Breast epithelium (tissue), 4 donors: Measurements from ENCODE around the gene TENM4. TPM values are rescaled to one million over a fixed set of nuclear protein-coding genes. Genes with fewer than 3 reads are reported as not detected.

Source experiments
- DNase-seq, 2 donors: peaks; one replicate each; pipeline ENCODE4 v3.0.0-alpha.2; 2019; ENCODE audit warnings: low spot score in 2 of 2
- H3K27ac ChIP-seq, 2 donors: fragments of 200-600 bp; sonication (generic) in 1 of 2; one replicate each; pipeline ENCODE4 v1.5.1; 2016 to 2019; ENCODE audit warnings: mild to moderate bottlenecking in 1 of 2
- H3K27me3 ChIP-seq, 2 donors: fragments of 200-600 bp; sonication (generic) in 1 of 2; one replicate each; pipeline versions ENCODE4 v1.5.1 to v1.6.0; 2017 to 2019; ENCODE audit warnings: control low read depth in 1 of 2, mild to moderate bottlenecking in 1 of 2
- H3K36me3 ChIP-seq: fragments of 200-600 bp; one replicate; pipeline ENCODE4 v1.5.1; 2019
- H3K4me1 ChIP-seq, 2 donors: fragments of 200-600 bp; sonication (generic); one replicate each; pipeline ENCODE4 v1.5.1; 2016 to 2019; ENCODE audit warnings: control low read depth in 1 of 2
- H3K4me3 ChIP-seq, 3 donors: fragments of 200-600 bp; sonication (generic); 1 replicate in 2 of 3; 2 replicates in 1 of 3; pipeline ENCODE4 v1.5.1; 2016 to 2019; ENCODE audit warnings: mild to moderate bottlenecking in 3 of 3, moderate library complexity in 2 of 3
- H3K9me3 ChIP-seq, 2 donors: fragments of 200-600 bp; sonication (generic) in 1 of 2; one replicate each; pipeline ENCODE4 v1.5.1; 2016 to 2019; ENCODE audit warnings: control low read depth in 1 of 2
- CTCF ChIP-seq, 3 donors: fragments of 450-650 bp; IDR thresholded peaks; one replicate each; pipeline ENCODE4 v1.5.1; 2016 to 2017; ENCODE audit warnings: antibody characterized with exemption in 3 of 3, mild to moderate bottlenecking in 3 of 3, moderate library complexity in 3 of 3
- POLR2A ChIP-seq: fragments of 450-650 bp; IDR thresholded peaks from one replicate; pipeline ENCODE4 v1.6.1; 2016; ENCODE audit warnings: antibody characterized with exemption, mild to moderate bottlenecking, moderate library complexity
- POLR2AphosphoS5 ChIP-seq, 3 donors: sonication (generic); formaldehyde crosslinking; IDR thresholded peaks; one replicate each; pipeline ENCODE4 v1.6.1; 2017; ENCODE audit warnings: antibody characterized with exemption in 3 of 3
- intact Hi-C: fragments of 100-400 bp; cut with DNase I; formaldehyde crosslinking; loops from one replicate; pipeline ENCODE4 v1.15.1; 2023; ENCODE audit warnings: low total_unique reads
- total RNA-seq, 3 donors: library from RNA; depleted of rRNA; stranded (reverse); fragments of >200 nt; gene quantifications; one replicate each; pipeline ENCODE4 v1.1.0, GENCODE V29; 2016

TENM4 gene
- total RNA-seq, 3 donors from 2014 or later, result 0.29 to 7.9 (median 4.8) TPM

- intact Hi-C loops, result no loop called here
- TF ChIP-seq POLR2A (no peak), POLR2AphosphoS5 (IDR thresholded peaks at IDR 0.05) (no peak), CTCF (IDR thresholded peaks at IDR 0.05) (no peak)
- H3K36me3 ChIP-seq, result no peaks in the 10 kb centered on the region
- no peaks in the 10 kb centered on the region for H3K4me1 ChIP-seq
- H3K27me3 ChIP-seq, result no peaks in the 10 kb centered on the region
- no peak for DNase-seq
- H3K4me3 ChIP-seq, result no peak overlapping the region
- no peak overlapping the region for H3K27ac ChIP-seq
- no peaks in the 10 kb centered on the region for H3K9me3 ChIP-seq
Observed at GRCh38 chr11:78768971-78769370, 671.9 kb downstream of the TENM4 start.

- H3K27ac ChIP-seq, result no peak overlapping the region
- DNase-seq, result no peak
- H3K27me3 ChIP-seq, result no peaks in the 10 kb centered on the region
- H3K9me3 ChIP-seq, result no peaks in the 10 kb centered on the region
- H3K36me3 ChIP-seq, result no peaks in the 10 kb centered on the region
- H3K4me3 ChIP-seq, result no peak overlapping the region
- intact Hi-C loops, result no loop called here
- TF ChIP-seq CTCF (IDR thresholded peaks at IDR 0.05), result no peak
- TF ChIP-seq POLR2AphosphoS5 (IDR thresholded peaks at IDR 0.05), result no peak
- no peak for TF ChIP-seq POLR2A
- H3K4me1 ChIP-seq, result no peaks in the 10 kb centered on the region
Observed at GRCh38 chr11:78768345-78768744, 672.5 kb downstream of the TENM4 start.

- intact Hi-C loops, result no loop called here
- Histone ChIP-seq H3K4me3 (no peak overlapping the region), H3K4me1 (no peaks in the 10 kb centered on the region), H3K27ac (no peak overlapping the region), H3K9me3 (no peaks in the 10 kb centered on the region), H3K36me3 (no peaks in the 10 kb centered on the region), H3K27me3 (no peaks in the 10 kb centered on the region)
- no peak for DNase-seq
- TF ChIP-seq CTCF (IDR thresholded peaks at IDR 0.05) (no peak), POLR2AphosphoS5 (IDR thresholded peaks at IDR 0.05) (no peak), POLR2A (no peak)
Observed at GRCh38 chr11:78767027-78767932, 673.5 kb downstream of the TENM4 start.

GRCh38 chr11:78764946-78765345 lies 675.9 kb downstream of the TENM4 start:
- Histone ChIP-seq H3K27me3 (no peaks in the 10 kb centered on the region), H3K4me1 (no peaks in the 10 kb centered on the region), H3K27ac (no peak overlapping the region), H3K4me3 (no peak overlapping the region), H3K9me3 (no peaks in the 10 kb centered on the region), H3K36me3 (no peaks in the 10 kb centered on the region)
- TF ChIP-seq POLR2A, result no peak
- TF ChIP-seq CTCF (IDR thresholded peaks at IDR 0.05), result no peak
- TF ChIP-seq POLR2AphosphoS5 (IDR thresholded peaks at IDR 0.05), result no peak
- intact Hi-C loops, result no loop called here
- DNase-seq, result no peak

- DNase-seq, result no peak
- Histone ChIP-seq H3K4me3 (no peak overlapping the region), H3K9me3 (no peaks in the 10 kb centered on the region), H3K27me3 (no peaks in the 10 kb centered on the region), H3K36me3 (no peaks in the 10 kb centered on the region), H3K27ac (no peak overlapping the region), H3K4me1 (no peaks in the 10 kb centered on the region)
- intact Hi-C loops, result no loop called here
- TF ChIP-seq POLR2A, result no peak
- TF ChIP-seq CTCF (IDR thresholded peaks at IDR 0.05), result no peak
- no peak for TF ChIP-seq POLR2AphosphoS5 (IDR thresholded peaks at IDR 0.05)
Observed at GRCh38 chr11:78763664-78764063, 677.2 kb downstream of the TENM4 start.
